Measurements from ENCODE around the gene FAM47E.

FAM47E gene

GRCh38 chr4:76251441-76252270 lies at the start of gene FAM47E:
TSS of gene FAM47E (plus strand) at chr4:76251721. CDS start at chr4:76251747, 26 bp downstream.
- peak; percentile 50 for DNase-seq

- no peak for DNase-seq
Observed at GRCh38 chr4:76203541-76203940, 48.0 kb upstream of the FAM47E start.

- DNase-seq, result no peak
Observed at GRCh38 chr4:76204936-76205335, 46.6 kb upstream of the FAM47E start.

- no peak for DNase-seq
Observed at GRCh38 chr4:76205476-76205875, 46.0 kb upstream of the FAM47E start.

GRCh38 chr4:76206222-76206942 lies 45.1 kb upstream of the FAM47E start:
- no peak for DNase-seq

GRCh38 chr4:76207549-76207948 lies 44.0 kb upstream of the FAM47E start:
- DNase-seq, result no peak

GRCh38 chr4:76208005-76208765 lies 43.3 kb upstream of the FAM47E start:
- DNase-seq, result no peak

- no peak for DNase-seq
Observed at GRCh38 chr4:76209881-76210280, 41.6 kb upstream of the FAM47E start.

- no peak for DNase-seq
Observed at GRCh38 chr4:76210452-76210851, 41.1 kb upstream of the FAM47E start.

- no peak for DNase-seq
Observed at GRCh38 chr4:76211769-76212708, 39.5 kb upstream of the FAM47E start.

- peak; percentile 47 for DNase-seq
Observed at GRCh38 chr4:76212851-76213414, 38.6 kb upstream of the FAM47E start.

GRCh38 chr4:76213415-76214176 lies 37.9 kb upstream of the FAM47E start, which contains the start of gene SCARB2:
TSS of gene SCARB2 (minus strand) at chr4:76213824. CDS start at chr4:76213543, 281 bp downstream.
- peak; percentile 77 for DNase-seq

GRCh38 chr4:76214177-76214675 lies 37.3 kb upstream of the FAM47E start:
- no peak for DNase-seq

GRCh38 chr4:76215077-76215476 lies 36.4 kb upstream of the FAM47E start:
- no peak for DNase-seq

GRCh38 chr4:76216524-76216923 lies 35.0 kb upstream of the FAM47E start:
- no peak for DNase-seq

GRCh38 chr4:76216975-76217814 lies 34.3 kb upstream of the FAM47E start:
- DNase-seq, result no peak

- DNase-seq, result no peak
Observed at GRCh38 chr4:76219299-76220055, 32.0 kb upstream of the FAM47E start.

- no peak for DNase-seq
Observed at GRCh38 chr4:76224171-76224570, 27.4 kb upstream of the FAM47E start.

- no peak for DNase-seq
Observed at GRCh38 chr4:76226418-76226817, 25.1 kb upstream of the FAM47E start.

Measured in CD4-positive, alpha-beta T cell treated with Interferon gamma for 1 hour (primary cell).